ENCODE results near the gene SRGAP2.
"Not testable (repeated sequence)": the region's sequence is repeated elsewhere in the genome, so short reads cannot be mapped to it uniquely, and the experiment has no call there.

- TF ChIP-seq, protein P1, sequence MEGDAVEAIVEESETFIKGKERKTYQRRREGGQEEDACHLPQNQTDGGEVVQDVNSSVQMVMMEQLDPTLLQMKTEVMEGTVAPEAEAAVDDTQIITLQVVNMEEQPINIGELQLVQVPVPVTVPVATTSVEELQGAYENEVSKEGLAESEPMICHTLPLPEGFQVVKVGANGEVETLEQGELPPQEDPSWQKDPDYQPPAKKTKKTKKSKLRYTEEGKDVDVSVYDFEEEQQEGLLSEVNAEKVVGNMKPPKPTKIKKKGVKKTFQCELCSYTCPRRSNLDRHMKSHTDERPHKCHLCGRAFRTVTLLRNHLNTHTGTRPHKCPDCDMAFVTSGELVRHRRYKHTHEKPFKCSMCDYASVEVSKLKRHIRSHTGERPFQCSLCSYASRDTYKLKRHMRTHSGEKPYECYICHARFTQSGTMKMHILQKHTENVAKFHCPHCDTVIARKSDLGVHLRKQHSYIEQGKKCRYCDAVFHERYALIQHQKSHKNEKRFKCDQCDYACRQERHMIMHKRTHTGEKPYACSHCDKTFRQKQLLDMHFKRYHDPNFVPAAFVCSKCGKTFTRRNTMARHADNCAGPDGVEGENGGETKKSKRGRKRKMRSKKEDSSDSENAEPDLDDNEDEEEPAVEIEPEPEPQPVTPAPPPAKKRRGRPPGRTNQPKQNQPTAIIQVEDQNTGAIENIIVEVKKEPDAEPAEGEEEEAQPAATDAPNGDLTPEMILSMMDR (conservative IDR thresholded peaks at IDR 0.05; ENCODE audit: low read depth, low read length): not testable (repeated sequence)
- TF ChIP-seq RAD21 (IDR thresholded peaks at IDR 0.05; ENCODE audit: low read length); POLR2A (IDR thresholded peaks at IDR 0.05; ENCODE audit: low read depth, low read length); CEBPB (IDR thresholded peaks at IDR 0.05; ENCODE audit: low read depth, low read length); ELK1 (IDR thresholded peaks at IDR 0.05; ENCODE audit: borderline replicate concordance, low read depth, low read length); SMC3 (IDR thresholded peaks at IDR 0.05; ENCODE audit: low read depth, low read length); FOS (IDR thresholded peaks at IDR 0.05; ENCODE audit: low read depth, low read length); RCOR1 (IDR thresholded peaks at IDR 0.05; ENCODE audit: insufficient replicate concordance, low read length); USF2 (IDR thresholded peaks at IDR 0.05; ENCODE audit: low read depth, low read length); BHLHE40 (IDR thresholded peaks at IDR 0.05; ENCODE audit: low read depth, low read length); MXI1 (IDR thresholded peaks at IDR 0.05; ENCODE audit: borderline replicate concordance, low read depth, low read length): not testable (repeated sequence)
Observed at GRCh38 chr1:206218285-206218684, 14.9 kb downstream of the SRGAP2 start.

Data from IMR-90 (cell line).